ENCODE measurements around the gene CXCR6. TPM values are rescaled to one million over a fixed set of nuclear protein-coding genes. Genes with fewer than 3 reads are reported as not detected.
A peak's percentile ranks its signal among the peaks of the same experiment; 100 is the strongest.

The CXCR6 gene
- total RNA-seq, 1 experiment from 2014 or later = not detected

DNA sequence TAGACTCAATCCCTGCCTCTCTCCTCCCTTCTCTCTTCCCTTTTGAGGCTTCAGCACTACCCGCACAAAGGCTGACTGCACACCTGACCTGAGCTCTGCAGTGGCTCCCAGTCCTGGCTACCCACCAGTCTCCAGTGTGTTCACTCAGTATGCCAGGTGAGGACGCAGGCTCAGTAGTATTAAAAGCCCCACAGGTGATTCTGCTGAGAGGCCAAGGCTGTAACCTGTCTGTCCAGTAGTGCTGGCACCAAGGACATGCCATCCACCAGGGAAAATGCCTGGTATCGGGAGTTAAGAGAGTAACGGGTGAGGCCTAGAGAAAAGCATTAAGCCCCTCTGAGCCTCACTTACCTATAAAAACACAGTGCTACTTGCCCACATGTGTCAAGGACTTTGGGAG is 31.4 kb downstream of the CXCR6 start:
- no peaks in the 10 kb centered on the region for H3K79me1 ChIP-seq (ENCODE audit: insufficient read depth, low read depth, low read length, poor library complexity, severe bottlenecking)
- H3T11ph ChIP-seq (ENCODE audit: low read length) = no peak overlapping the region
- no peaks in the 10 kb centered on the region for H3K4me1 ChIP-seq (ENCODE audit: insufficient read depth, low read length)
- no peak overlapping the region for H2BK120ac ChIP-seq (ENCODE audit: low read depth, low read length, poor library complexity, severe bottlenecking)
- H3K23ac ChIP-seq (ENCODE audit: insufficient read length, low read depth, low read length) = no peak overlapping the region
- no peaks in the 10 kb centered on the region for H3K27me3 ChIP-seq (ENCODE audit: insufficient read depth, low read length)
- H2AFZ ChIP-seq (ENCODE audit: low read length) = no peak overlapping the region
- H4K5ac ChIP-seq (ENCODE audit: insufficient read length, low read depth, low read length) = no peak overlapping the region
- H3K4ac ChIP-seq (ENCODE audit: low read depth, low read length) = no peak overlapping the region
- peaks cover 3% of the 10 kb centered on the region for H4K20me1 ChIP-seq (ENCODE audit: control insufficient read depth, insufficient read depth, insufficient read length)
- H3K9me3 ChIP-seq (ENCODE audit: control insufficient read depth, low read depth, low read length) = no peaks in the 10 kb centered on the region
- no peak overlapping the region for H3K18ac ChIP-seq (ENCODE audit: insufficient read length, low read depth, low read length)
- TF ChIP-seq, protein P1, sequence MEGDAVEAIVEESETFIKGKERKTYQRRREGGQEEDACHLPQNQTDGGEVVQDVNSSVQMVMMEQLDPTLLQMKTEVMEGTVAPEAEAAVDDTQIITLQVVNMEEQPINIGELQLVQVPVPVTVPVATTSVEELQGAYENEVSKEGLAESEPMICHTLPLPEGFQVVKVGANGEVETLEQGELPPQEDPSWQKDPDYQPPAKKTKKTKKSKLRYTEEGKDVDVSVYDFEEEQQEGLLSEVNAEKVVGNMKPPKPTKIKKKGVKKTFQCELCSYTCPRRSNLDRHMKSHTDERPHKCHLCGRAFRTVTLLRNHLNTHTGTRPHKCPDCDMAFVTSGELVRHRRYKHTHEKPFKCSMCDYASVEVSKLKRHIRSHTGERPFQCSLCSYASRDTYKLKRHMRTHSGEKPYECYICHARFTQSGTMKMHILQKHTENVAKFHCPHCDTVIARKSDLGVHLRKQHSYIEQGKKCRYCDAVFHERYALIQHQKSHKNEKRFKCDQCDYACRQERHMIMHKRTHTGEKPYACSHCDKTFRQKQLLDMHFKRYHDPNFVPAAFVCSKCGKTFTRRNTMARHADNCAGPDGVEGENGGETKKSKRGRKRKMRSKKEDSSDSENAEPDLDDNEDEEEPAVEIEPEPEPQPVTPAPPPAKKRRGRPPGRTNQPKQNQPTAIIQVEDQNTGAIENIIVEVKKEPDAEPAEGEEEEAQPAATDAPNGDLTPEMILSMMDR (conservative IDR thresholded peaks at IDR 0.05) = no peak
- Mint-ChIP-seq H3K27me3 (ENCODE audit: low read depth) (peaks cover 1% of the 10 kb centered on the region; the same call in 1 of the 2 replicates), H3K4me3 (no peak overlapping the region), H3K9me3 (no peaks in the 10 kb centered on the region), H3K4me1 (no peaks in the 10 kb centered on the region), H3K27ac (peak overlapping the region in 1 of 3 experiments; percentile 83; a peak in 1 of 7 replicates), H3K36me3 (ENCODE audit: insufficient read depth in 1 of 3, low read depth in 3 of 3) (peaks cover 14 to 76% (median 72%) of the 10 kb centered on the region in 3 experiments; a peak in 6 of 7 replicates)
- no peak overlapping the region for H4K91ac ChIP-seq (ENCODE audit: insufficient read length, low read depth, low read length)
- no peak overlapping the region for H2BK20ac ChIP-seq (ENCODE audit: low read depth, low read length, poor library complexity, severe bottlenecking)
- no peak for DNase-seq
- no peak overlapping the region for H4K8ac ChIP-seq (replicated peaks; ENCODE audit: insufficient read length, low read depth, low read length)
- no peak overlapping the region for H3K4me2 ChIP-seq (ENCODE audit: insufficient read depth, insufficient read length, low read length)
- no peak overlapping the region for H3K56ac ChIP-seq (ENCODE audit: insufficient read length, low read depth, low read length)
- H3K23me2 ChIP-seq (ENCODE audit: insufficient read length, low read depth, low read length, poor library complexity, severe bottlenecking) = no peaks in the 10 kb centered on the region
- no peak overlapping the region for H2BK5ac ChIP-seq (ENCODE audit: insufficient read length, low read length)
- no peak overlapping the region for H3K27ac ChIP-seq (ENCODE audit: insufficient read length, low read depth, low read length)
- H3K14ac ChIP-seq (ENCODE audit: insufficient read depth, low read length) = no peak overlapping the region
- no peak overlapping the region for H2BK12ac ChIP-seq (ENCODE audit: insufficient read length, low read depth, low read length)
- H3K9ac ChIP-seq (ENCODE audit: extremely low read depth, insufficient read length, low read length) = no peak overlapping the region
- no peaks in the 10 kb centered on the region for H3K79me2 ChIP-seq (ENCODE audit: insufficient read depth, low read length)
- no peak overlapping the region for H2AK5ac ChIP-seq (ENCODE audit: insufficient read length, low read length)
- no CpG with 5 or more reads among the region's 4 CpGs for WGBS (ENCODE audit: extremely low coverage, insufficient read length, low lambda C conversion rate)
- no peak overlapping the region for H2BK15ac ChIP-seq (ENCODE audit: low read depth, low read length)

Measured in H9 (cell line).